ENCODE results near the gene SPEM3.

SPEM3 gene

GRCh38 chr17:7436556-7437368 lies 8.1 kb downstream of the SPEM3 start:
- peak overlapping the region; percentile 21 to 37 for H3K4me3 ChIP-seq (replicated peaks in 1 of 2; ENCODE audit: low read depth in 2 of 2, low read length in 2 of 2)
- no peak for TF ChIP-seq CTCF (IDR thresholded peaks at IDR 0.05; ENCODE audit: low read depth, low read length)
- DNase-seq (ENCODE audit: low read depth in 2 of 2) = peak; percentile 73 to 81

- H3K4me3 ChIP-seq (replicated peaks in 1 of 2; ENCODE audit: low read depth in 2 of 2, low read length in 2 of 2) = peak overlapping the region; percentile 21 to 35
- no peak for DNase-seq (ENCODE audit: low read depth in 2 of 2)
- no peak for TF ChIP-seq CTCF (IDR thresholded peaks at IDR 0.05; ENCODE audit: low read depth, low read length)
These were observed 8.8 kb downstream of the SPEM3 start for GRCh38 chr17:7437369-7437863.

- H3K4me3 ChIP-seq (replicated peaks in 1 of 2; ENCODE audit: low read depth in 2 of 2, low read length in 2 of 2) = peak overlapping the region in 1 of 2 donors; percentile 46
- DNase-seq (ENCODE audit: low read depth in 2 of 2) = no peak
- TF ChIP-seq CTCF (IDR thresholded peaks at IDR 0.05; ENCODE audit: low read depth, low read length) = no peak
These were observed 9.4 kb downstream of the SPEM3 start for GRCh38 chr17:7437950-7438614.

- TF ChIP-seq CTCF (IDR thresholded peaks at IDR 0.05; ENCODE audit: low read depth, low read length) = no peak
These were observed 10.2 kb downstream of the SPEM3 start for GRCh38 chr17:7438656-7439460.

GRCh38 chr17:7439462-7440112 lies 10.9 kb downstream of the SPEM3 start, which contains the start of gene FGF11:
FGF11 (plus strand) TSS chr17:7439512; CDS start chr17:7439621, 109 bp downstream.
- peak within 1 kb of the TSS; percentile 48 to 50 for H3K4me3 ChIP-seq (replicated peaks in 1 of 2; ENCODE audit: low read depth in 2 of 2, low read length in 2 of 2)
- no peak for TF ChIP-seq CTCF (IDR thresholded peaks at IDR 0.05; ENCODE audit: low read depth, low read length)
- DNase-seq (ENCODE audit: low read depth in 2 of 2) = no peak

More at GRCh38 chr17:7438656-7439460, 10.2 kb downstream of the SPEM3 start:
- peak overlapping the region in 1 of 2 donors; percentile 46 for H3K4me3 ChIP-seq (replicated peaks in 1 of 2; ENCODE audit: low read depth in 2 of 2, low read length in 2 of 2)
- no peak for DNase-seq (ENCODE audit: low read depth in 2 of 2)
